Measurements from ENCODE around the gene SFXN4.

DNA sequence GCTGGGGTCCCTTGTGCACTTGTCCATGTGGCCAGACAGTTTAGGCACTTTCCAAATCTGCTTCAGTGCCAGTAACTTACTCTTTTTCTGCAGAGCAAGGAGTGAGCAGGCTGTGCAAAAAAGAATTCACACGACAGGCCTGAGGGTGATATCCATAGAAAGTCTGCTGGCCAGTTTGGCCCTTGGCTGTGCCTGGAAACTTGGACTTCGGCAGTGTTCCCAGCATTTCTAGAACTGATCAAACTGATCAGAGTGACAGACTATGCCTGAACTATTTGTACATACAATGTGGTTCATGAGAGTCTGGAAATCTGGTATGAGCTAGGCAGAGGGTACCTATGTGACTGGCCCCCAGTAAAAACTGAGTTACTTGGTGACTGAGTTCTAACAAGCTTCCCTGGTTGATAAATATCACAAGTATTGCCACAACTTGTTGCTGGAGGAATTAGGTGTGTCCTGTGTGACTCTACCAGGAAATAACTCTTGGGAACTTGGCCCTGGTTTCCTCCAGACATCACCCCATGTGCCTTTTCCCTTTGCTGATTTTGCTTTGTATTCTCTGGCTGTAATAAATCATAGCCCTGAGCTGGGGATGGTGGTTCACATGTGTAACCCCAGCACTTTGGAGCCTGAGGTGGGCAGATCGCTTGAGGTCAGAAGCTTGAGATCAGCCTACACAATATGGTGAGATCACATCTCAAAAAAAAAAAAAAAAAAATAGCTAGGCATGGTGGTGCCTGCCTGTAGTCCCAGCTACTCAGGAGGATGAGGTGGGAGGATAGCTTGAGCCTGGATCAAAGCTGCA, 64.9 kb downstream of the SFXN4 start:
- TF ChIP-seq, protein P1, sequence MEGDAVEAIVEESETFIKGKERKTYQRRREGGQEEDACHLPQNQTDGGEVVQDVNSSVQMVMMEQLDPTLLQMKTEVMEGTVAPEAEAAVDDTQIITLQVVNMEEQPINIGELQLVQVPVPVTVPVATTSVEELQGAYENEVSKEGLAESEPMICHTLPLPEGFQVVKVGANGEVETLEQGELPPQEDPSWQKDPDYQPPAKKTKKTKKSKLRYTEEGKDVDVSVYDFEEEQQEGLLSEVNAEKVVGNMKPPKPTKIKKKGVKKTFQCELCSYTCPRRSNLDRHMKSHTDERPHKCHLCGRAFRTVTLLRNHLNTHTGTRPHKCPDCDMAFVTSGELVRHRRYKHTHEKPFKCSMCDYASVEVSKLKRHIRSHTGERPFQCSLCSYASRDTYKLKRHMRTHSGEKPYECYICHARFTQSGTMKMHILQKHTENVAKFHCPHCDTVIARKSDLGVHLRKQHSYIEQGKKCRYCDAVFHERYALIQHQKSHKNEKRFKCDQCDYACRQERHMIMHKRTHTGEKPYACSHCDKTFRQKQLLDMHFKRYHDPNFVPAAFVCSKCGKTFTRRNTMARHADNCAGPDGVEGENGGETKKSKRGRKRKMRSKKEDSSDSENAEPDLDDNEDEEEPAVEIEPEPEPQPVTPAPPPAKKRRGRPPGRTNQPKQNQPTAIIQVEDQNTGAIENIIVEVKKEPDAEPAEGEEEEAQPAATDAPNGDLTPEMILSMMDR (IDR thresholded peaks at IDR 0.05), result no peak
- no peak for TF ChIP-seq POLR2A (IDR thresholded peaks at IDR 0.05)

All from esophagus squamous epithelium (tissue), 4 donors.